ENCODE measurements around the gene LPAR5. TPM values are rescaled to one million over a fixed set of nuclear protein-coding genes. Genes with fewer than 3 reads are reported as not detected.

The LPAR5 gene
- total and polyA plus RNA-seq, 2 of the 8 experiments (the other 6 are each of a cell fraction or from before 2014, with no cell fraction given), result 0.22 to 0.24 TPM

- TF ChIP-seq CTCF (IDR thresholded peaks at IDR 0.05; ENCODE audit: control extremely low read depth in 1 of 3, insufficient read depth in 1 of 3, low read depth in 1 of 3, low read length in 3 of 3), result no peak
- TF ChIP-seq CHD1 (IDR thresholded peaks at IDR 0.05; ENCODE audit: low read depth, low read length), result no peak
- TF ChIP-seq POLR2AphosphoS5 (IDR thresholded peaks at IDR 0.05; ENCODE audit: low read depth, low read length), result no peak
- no peak for TF ChIP-seq NANOG (IDR thresholded peaks at IDR 0.05; ENCODE audit: insufficient read depth, low read depth, low read length, poor library complexity, severe bottlenecking)
- TF ChIP-seq CTBP2 (IDR thresholded peaks at IDR 0.05; ENCODE audit: borderline replicate concordance, insufficient read depth, insufficient read length, low read length), result no peak
These were observed at the start of gene LPAR5 (continued) for GRCh38 chr12:6635856-6636531.

All from H1 (cell line).